ENCODE results near the gene VAX1.

The VAX1 gene

DNA sequence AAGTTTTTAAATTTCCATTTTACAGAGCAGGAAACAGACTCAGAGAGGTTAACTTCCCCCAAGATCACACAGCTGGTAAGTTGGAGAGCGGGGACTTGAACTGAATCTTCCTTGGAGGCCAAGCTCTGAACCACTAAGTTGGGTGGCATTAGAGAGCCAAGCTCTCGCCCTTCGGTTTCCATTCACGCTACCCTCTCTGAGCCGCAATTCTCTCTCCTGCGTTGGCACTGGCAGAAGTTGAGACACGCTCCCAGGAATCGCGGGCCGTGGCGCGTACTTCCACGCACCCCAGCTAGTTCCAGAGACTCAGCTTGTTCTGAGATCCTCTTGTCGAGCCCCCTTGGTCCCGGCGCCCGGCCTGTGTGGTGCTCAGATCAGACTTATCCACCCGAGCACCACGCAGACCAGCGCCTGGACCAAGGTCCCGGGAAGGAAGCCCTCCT lies 29.3 kb upstream of the VAX1 start:
- TF ChIP-seq ZFX (IDR thresholded peaks at IDR 0.05): no peak
- TF ChIP-seq, protein P1, sequence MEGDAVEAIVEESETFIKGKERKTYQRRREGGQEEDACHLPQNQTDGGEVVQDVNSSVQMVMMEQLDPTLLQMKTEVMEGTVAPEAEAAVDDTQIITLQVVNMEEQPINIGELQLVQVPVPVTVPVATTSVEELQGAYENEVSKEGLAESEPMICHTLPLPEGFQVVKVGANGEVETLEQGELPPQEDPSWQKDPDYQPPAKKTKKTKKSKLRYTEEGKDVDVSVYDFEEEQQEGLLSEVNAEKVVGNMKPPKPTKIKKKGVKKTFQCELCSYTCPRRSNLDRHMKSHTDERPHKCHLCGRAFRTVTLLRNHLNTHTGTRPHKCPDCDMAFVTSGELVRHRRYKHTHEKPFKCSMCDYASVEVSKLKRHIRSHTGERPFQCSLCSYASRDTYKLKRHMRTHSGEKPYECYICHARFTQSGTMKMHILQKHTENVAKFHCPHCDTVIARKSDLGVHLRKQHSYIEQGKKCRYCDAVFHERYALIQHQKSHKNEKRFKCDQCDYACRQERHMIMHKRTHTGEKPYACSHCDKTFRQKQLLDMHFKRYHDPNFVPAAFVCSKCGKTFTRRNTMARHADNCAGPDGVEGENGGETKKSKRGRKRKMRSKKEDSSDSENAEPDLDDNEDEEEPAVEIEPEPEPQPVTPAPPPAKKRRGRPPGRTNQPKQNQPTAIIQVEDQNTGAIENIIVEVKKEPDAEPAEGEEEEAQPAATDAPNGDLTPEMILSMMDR (conservative IDR thresholded peaks at IDR 0.05): no peak
- no peak overlapping the region for H3K27ac ChIP-seq

DNA sequence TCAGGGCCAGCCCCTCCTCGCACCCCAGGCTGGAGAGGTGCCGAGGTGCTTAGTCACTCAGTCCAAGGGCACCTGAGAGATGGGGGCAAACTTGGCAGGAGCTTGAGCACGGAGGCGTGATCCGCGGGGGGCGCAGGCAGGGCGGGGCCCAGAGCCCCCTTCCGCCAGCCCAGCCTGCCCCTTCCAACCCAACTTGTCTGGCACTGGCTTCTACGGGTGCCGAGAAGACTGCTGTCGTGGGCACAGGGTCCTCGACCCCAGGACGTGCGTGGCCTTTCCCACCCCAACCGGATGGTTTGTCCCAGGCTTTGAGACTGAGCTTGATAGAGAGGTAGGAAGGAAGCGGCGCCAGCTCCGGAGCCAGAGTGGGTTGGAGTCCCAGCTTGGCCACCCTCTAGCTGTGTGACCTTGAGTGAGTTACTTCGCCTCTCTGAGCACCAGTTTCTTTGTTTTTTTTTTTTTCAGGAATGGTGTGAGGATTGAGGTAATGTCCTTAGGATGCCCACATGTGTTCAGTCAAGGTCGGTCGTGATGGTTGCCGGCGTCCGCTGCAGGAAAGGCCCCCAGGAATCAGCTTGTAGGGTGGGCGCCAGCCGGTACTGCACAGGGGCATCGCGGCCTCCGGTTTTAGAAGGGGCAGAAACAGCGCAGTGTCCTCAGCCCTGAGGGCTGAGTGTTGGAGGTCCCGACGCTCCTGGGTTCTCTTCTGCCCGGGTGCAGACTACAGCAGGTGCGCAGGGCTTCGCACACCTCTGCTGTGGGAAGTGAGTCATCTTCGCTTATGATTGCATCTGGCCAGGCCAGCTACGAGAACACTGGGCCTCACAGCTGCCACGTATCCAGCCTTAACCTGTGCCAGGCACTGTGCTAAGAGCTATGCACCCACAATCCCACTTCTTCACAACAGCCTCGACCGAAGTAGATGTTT lies 28.6 kb upstream of the VAX1 start:
- TF ChIP-seq ZFX (IDR thresholded peaks at IDR 0.05): no peak
- TF ChIP-seq, protein P1 (conservative IDR thresholded peaks at IDR 0.05): no peak
- no peak overlapping the region for H3K27ac ChIP-seq

DNA sequence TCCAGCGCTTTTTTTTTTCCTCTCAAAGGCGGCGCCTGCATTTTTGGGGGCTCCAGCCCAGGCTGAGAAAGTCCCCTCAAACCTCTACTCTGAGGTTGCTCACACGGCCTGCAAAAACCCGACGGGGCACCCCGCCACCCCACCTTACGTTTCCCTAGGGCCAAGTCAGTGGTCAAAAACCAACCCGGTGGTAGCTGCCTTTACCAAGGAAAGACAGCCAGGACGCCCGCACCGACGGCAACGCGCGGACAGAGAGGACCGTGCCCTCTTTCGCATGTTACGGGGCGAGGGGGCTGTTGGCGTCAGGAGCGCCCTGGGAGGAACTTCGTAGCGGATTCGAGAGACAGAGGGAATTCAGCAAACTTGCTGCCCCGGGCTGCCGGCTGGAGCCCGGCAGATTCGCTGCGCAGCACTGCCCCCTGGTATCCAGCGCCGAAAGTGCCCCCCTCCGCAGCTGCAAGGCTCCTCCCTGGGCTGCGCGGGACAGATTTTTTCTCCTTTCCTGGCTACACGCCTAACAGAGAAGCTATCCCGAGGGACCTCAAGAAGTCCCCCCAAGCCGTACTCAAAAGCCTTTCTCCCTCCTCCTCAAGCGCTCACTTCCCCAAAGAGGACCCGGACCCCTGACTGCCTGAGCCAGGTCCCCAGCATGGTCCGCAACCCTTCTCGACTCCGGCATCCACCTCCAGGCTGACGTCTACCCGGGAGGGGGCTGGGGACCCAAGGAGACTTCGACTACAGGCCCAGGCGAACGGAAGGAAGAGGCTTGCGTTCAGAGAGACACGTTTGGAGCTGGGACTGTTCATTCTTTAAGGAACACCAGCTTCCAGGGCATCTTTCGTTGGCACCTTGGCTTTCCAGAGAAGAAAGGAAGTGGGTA lies 27.7 kb upstream of the VAX1 start:
- no peak for TF ChIP-seq ZFX (IDR thresholded peaks at IDR 0.05)
- TF ChIP-seq, protein P1 (conservative IDR thresholded peaks at IDR 0.05): peak; percentile 84
- H3K27ac ChIP-seq: no peak overlapping the region

DNA sequence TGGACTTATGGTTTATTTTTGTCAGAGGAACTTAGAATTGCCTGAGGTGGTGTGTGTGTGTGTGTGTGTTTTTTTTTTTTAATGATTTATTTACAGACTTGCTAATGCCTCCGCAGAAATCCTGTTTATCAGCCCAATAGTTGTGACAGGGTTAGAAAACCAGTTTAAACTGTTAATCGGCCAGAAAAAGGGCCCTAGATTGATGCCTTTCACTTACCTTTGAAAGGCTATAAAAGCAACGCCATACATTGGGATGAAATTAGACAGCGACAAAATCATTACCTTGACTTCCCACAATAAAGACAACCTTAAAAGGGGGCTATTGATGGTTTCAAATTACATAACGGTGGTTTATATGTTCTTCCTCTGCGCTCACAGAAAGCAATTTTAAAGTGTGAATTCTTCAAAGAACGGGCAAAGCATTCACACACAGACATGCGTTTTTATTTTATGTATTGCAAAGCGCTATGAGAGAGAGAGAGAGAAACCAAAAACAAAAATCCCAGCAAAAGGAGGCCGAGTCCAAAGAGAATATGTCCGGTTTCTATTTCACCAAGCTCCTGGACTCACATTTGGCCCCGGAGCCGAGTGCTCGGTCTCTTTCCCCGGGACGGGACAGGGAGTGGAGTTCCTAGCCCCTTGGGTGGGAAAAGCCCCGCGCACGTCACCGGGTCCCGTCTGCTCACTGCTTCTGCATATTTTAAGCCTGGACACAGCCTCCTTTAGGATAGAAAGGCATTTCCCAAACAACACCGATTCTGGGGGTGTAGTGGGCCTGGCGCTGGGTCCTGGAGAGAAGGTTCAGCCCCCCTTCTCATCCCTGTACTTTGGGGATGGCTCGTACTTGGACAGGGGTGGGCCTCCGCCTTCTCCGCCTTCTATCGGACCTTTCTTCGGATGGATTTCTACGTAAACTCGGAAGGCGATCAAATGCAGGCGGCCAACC lies 26.8 kb upstream of the VAX1 start:
- no peak for TF ChIP-seq ZFX (IDR thresholded peaks at IDR 0.05)
- TF ChIP-seq, protein P1 (conservative IDR thresholded peaks at IDR 0.05): no peak
- H3K27ac ChIP-seq: no peak overlapping the region

DNA sequence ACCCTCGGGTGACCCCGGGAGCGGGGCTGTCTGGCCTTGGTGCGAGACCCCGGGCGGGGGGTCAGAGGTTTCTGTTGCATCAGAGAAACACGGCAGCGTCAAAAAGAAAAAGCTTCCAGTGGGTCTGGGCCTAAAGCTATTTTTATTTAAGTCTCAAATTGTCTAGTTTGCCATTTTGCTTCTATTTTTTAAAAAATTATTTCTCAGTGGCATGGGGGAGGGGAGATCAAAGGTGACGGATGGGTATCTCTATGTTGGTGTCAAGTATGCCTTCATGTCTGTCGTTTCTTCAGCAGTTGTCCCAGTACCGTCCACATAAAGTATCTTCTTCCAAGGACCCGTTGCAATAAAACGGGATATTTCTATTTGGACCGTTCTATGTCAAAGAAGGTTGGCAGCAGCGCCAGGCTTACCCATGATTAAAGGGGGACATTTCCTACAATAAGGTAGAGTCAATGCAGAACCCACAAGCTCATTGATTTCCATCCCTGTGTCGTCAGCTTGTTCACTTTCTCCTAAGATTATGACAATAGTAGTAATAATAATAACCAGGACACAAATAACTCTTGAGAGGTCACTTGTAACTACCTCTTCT lies 26.0 kb upstream of the VAX1 start:
- no peak overlapping the region for H3K27ac ChIP-seq
- TF ChIP-seq ZFX (IDR thresholded peaks at IDR 0.05): no peak
- TF ChIP-seq, protein P1 (conservative IDR thresholded peaks at IDR 0.05): no peak

DNA sequence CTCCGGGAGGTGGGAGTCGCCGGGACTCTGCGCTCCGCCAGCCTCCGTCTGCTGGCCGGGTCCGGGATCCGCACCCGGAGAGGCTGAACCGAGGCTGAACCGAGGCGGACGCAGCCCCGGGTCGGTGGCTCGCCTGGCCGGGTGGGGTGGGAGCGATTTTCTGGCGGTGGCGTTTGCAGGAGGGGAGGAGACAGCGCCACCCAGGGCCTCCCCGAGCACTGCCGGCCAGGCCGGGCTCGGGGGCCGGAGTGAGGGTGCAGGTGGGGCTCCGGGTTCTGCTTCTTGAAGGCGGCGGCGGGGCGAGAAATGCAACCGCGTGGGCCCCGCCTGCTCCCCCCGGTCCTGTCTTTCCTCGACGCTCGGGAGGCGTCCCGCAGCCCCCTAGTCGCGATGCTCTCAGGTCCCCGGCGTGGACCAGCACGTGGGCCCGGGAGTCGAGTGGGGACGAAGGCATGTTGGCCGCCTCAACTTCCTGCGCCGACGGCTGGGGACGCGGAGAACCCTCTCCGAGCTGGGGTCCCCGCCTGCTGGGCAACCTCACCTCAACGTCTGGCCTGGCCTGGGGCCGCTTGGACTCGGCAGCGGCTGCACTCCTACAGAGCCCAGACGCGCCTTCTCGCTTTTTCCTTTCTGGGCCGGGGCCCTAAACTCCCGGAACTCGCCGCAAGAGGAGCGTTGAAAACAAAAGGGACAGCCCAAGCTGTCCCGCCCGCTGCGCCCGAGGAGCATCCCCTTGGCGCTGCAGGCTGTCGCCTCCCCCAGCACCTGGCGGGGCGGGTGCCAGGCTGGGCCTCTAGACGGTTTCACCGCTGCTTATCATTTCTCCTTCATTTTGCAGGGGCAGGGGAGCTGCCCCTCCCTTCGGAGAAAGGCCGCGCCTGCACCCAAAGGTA lies 25.2 kb upstream of the VAX1 start:
- TF ChIP-seq, protein P1 (conservative IDR thresholded peaks at IDR 0.05): 0 out of 2 replicates have a peak, but pooled peaks have one; percentile 5
- no peak for TF ChIP-seq ZFX (IDR thresholded peaks at IDR 0.05)

More for the DNA sequence above, 25.2 kb upstream of the VAX1 start:
- no peak overlapping the region for H3K27ac ChIP-seq

Measured in C4-2B (cell line).